ENCODE measurements around the gene HOOK2. TPM values are rescaled to one million over a fixed set of nuclear protein-coding genes. Genes with fewer than 3 reads are reported as not detected.

Gene HOOK2
- total and polyA plus RNA-seq, 2 of the 8 experiments (the other 6 are each of a cell fraction or from before 2014, with no cell fraction given), result 23.8 to 63.2 TPM

DNA sequence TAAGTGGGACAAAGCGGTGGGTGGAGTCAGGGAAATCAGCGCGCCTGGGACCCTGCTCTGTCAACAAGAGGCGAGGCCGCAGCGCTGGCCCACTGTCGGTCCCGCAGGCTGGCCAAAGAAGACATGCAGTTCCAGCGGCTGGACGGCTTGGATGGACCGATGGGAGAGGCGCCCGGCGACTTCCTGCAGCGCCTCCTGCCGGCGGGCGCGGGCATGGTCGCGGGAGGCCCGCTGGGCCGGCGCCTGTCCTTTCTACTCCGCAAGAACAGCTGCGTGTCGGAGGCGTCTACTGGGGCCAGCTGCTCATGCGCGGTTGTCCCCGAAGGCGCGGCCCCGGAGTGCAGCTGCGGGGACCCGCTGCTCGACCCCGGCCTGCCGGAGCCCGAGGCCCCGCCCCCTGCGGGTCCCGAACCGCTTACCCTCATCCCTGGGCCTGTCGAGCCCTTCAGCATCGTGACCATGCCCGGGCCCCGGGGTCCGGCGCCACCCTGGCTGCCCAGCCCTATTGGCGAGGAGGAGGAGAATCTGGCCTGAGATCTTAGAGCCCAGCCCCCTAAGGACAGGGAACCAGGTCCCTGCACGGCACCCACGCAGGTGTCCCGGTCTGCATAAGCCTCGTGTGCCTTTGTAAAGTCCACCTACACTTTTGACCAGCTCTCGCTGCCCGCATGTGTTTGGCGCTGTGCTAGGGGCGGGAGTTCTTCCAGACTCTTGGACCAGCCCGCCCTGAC, 17.6 kb downstream of the HOOK2 start (continued):
- TF ChIP-seq, protein P1, sequence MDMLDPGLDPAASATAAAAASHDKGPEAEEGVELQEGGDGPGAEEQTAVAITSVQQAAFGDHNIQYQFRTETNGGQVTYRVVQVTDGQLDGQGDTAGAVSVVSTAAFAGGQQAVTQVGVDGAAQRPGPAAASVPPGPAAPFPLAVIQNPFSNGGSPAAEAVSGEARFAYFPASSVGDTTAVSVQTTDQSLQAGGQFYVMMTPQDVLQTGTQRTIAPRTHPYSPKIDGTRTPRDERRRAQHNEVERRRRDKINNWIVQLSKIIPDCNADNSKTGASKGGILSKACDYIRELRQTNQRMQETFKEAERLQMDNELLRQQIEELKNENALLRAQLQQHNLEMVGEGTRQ (IDR thresholded peaks at IDR 0.05; ENCODE audit: low read length), result peak; percentile 37; the same call in 1 of the 2 replicates
- TF ChIP-seq RFX5 (IDR thresholded peaks at IDR 0.05; ENCODE audit: borderline replicate concordance, low read depth, low read length), result no peak
- TF ChIP-seq EZH2 (IDR thresholded peaks at IDR 0.05; ENCODE audit: low read depth, low read length, severe bottlenecking), result no peak
- TF ChIP-seq SIN3A (conservative IDR thresholded peaks at IDR 0.05 in 1 of 2, IDR thresholded peaks at IDR 0.05 in 1 of 2; ENCODE audit: low read depth in 1 of 2, low read length in 2 of 2), result peak; percentile 75 to 90; a peak in 2 of 4 replicates
- peak; percentile 63 for TF ChIP-seq TAF1 (IDR thresholded peaks at IDR 0.05; ENCODE audit: low read depth, low read length)
- no peak for TF ChIP-seq CHD1 (IDR thresholded peaks at IDR 0.05; ENCODE audit: low read depth, low read length)
- TF ChIP-seq CBX5 (IDR thresholded peaks at IDR 0.05; ENCODE audit: low read depth, low read length), result no peak
- TF ChIP-seq CTBP2 (IDR thresholded peaks at IDR 0.05; ENCODE audit: borderline replicate concordance, insufficient read depth, insufficient read length, low read length), result no peak
- TF ChIP-seq TEAD4 (IDR thresholded peaks at IDR 0.05; ENCODE audit: low read depth, low read length), result no peak
- TF ChIP-seq, protein P2, sequence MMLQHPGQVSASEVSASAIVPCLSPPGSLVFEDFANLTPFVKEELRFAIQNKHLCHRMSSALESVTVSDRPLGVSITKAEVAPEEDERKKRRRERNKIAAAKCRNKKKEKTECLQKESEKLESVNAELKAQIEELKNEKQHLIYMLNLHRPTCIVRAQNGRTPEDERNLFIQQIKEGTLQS (IDR thresholded peaks at IDR 0.05; ENCODE audit: insufficient read depth, low read depth, low read length), result no peak
- TF ChIP-seq, protein P3, sequence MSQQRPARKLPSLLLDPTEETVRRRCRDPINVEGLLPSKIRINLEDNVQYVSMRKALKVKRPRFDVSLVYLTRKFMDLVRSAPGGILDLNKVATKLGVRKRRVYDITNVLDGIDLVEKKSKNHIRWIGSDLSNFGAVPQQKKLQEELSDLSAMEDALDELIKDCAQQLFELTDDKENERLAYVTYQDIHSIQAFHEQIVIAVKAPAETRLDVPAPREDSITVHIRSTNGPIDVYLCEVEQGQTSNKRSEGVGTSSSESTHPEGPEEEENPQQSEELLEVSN (IDR thresholded peaks at IDR 0.05), result no peak; the same call in 1 of the 2 replicates
- TF ChIP-seq SRF (IDR thresholded peaks at IDR 0.05; ENCODE audit: low read depth, low read length), result no peak
- no peak for TF ChIP-seq JUND (IDR thresholded peaks at IDR 0.05; ENCODE audit: low read length)
- no peak for TF ChIP-seq POU5F1 (IDR thresholded peaks at IDR 0.05; ENCODE audit: low read depth, low read length)
- TF ChIP-seq EP300 (IDR thresholded peaks at IDR 0.05; ENCODE audit: borderline replicate concordance in 1 of 2, low read depth in 2 of 2, low read length in 2 of 2), result no peak; a peak in 1 of 3 replicates
- no peak for TF ChIP-seq PHF8 (conservative IDR thresholded peaks at IDR 0.05; ENCODE audit: low read depth, low read length)
- no peak for TF ChIP-seq ZNF274 (IDR thresholded peaks at IDR 0.05; ENCODE audit: borderline replicate concordance, extremely low read depth, low read length)
- TF ChIP-seq YY1 (IDR thresholded peaks at IDR 0.05; ENCODE audit: low read depth, low read length), result peak; percentile 46; the same call in 1 of the 2 replicates
- TF ChIP-seq RNF2 (IDR thresholded peaks at IDR 0.05; ENCODE audit: borderline replicate concordance, low read depth, low read length, missing control alignments, poor library complexity, severe bottlenecking), result no peak
- TF ChIP-seq KDM1A (IDR thresholded peaks at IDR 0.05; ENCODE audit: borderline replicate concordance, low read length), result peak; percentile 26; the same call in 1 of the 2 replicates
- no peak for TF ChIP-seq ASH2L (IDR thresholded peaks at IDR 0.05; ENCODE audit: low read length)
